ENCODE results near the gene WSCD2.

WSCD2 gene

DNA sequence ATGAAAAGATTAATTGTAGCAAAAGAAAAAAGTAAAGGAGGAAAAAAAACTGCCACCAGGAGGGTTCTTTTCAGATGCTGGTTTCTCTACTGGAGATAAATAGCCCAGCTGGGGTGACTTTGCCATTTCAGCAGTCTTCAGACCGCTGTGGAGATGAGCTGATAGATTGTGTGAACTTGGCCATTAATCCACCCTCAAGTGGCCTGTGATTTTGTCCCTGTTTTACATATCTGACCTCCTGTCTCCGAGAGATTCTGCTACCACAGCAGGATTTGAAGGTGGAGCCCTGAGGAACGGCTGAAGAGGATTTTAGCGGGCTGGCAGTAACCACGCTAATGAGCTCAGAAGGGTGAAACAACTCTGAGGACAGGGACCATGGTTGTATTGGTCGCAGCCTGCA, 72.7 kb downstream of the WSCD2 start:
- no peaks in the 10 kb centered on the region for H3K9me3 ChIP-seq (ENCODE audit: insufficient read depth, low read depth, low read length)
- no peaks in the 10 kb centered on the region for H3K4me1 ChIP-seq (ENCODE audit: insufficient read depth, low read length, poor library complexity, severe bottlenecking)
- no peaks in the 10 kb centered on the region for H3K27me3 ChIP-seq (ENCODE audit: insufficient read depth, low read length, poor library complexity, severe bottlenecking)
- no peaks in the 10 kb centered on the region for H3K36me3 ChIP-seq (ENCODE audit: insufficient read depth, low read length)
- no peak overlapping the region for H2AFZ ChIP-seq (ENCODE audit: low read length)
- no peaks in the 10 kb centered on the region for H3K79me2 ChIP-seq (ENCODE audit: insufficient read depth, low read length)
- no peak overlapping the region for H3K4me2 ChIP-seq (ENCODE audit: low read depth, low read length, poor library complexity, severe bottlenecking)
- H3K9me2 ChIP-seq (replicated peaks; ENCODE audit: low read depth, low read length): no peaks in the 10 kb centered on the region
- H3F3A ChIP-seq (ENCODE audit: low read depth): no peaks in the 10 kb centered on the region
- no peak overlapping the region for H3K9ac ChIP-seq (ENCODE audit: low read depth, low read length, poor library complexity, severe bottlenecking)
- no peaks in the 10 kb centered on the region for H4K20me1 ChIP-seq (ENCODE audit: insufficient read depth, low read length, poor library complexity, severe bottlenecking)
- no peak overlapping the region for H3K4me3 ChIP-seq (ENCODE audit: low read length, poor library complexity, severe bottlenecking)
- TF ChIP-seq, protein P1, sequence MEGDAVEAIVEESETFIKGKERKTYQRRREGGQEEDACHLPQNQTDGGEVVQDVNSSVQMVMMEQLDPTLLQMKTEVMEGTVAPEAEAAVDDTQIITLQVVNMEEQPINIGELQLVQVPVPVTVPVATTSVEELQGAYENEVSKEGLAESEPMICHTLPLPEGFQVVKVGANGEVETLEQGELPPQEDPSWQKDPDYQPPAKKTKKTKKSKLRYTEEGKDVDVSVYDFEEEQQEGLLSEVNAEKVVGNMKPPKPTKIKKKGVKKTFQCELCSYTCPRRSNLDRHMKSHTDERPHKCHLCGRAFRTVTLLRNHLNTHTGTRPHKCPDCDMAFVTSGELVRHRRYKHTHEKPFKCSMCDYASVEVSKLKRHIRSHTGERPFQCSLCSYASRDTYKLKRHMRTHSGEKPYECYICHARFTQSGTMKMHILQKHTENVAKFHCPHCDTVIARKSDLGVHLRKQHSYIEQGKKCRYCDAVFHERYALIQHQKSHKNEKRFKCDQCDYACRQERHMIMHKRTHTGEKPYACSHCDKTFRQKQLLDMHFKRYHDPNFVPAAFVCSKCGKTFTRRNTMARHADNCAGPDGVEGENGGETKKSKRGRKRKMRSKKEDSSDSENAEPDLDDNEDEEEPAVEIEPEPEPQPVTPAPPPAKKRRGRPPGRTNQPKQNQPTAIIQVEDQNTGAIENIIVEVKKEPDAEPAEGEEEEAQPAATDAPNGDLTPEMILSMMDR (conservative IDR thresholded peaks at IDR 0.05; ENCODE audit: low read length): no peak
- TF ChIP-seq EZH2phosphoT487 (IDR thresholded peaks at IDR 0.05; ENCODE audit: borderline replicate concordance): no peak

DNA sequence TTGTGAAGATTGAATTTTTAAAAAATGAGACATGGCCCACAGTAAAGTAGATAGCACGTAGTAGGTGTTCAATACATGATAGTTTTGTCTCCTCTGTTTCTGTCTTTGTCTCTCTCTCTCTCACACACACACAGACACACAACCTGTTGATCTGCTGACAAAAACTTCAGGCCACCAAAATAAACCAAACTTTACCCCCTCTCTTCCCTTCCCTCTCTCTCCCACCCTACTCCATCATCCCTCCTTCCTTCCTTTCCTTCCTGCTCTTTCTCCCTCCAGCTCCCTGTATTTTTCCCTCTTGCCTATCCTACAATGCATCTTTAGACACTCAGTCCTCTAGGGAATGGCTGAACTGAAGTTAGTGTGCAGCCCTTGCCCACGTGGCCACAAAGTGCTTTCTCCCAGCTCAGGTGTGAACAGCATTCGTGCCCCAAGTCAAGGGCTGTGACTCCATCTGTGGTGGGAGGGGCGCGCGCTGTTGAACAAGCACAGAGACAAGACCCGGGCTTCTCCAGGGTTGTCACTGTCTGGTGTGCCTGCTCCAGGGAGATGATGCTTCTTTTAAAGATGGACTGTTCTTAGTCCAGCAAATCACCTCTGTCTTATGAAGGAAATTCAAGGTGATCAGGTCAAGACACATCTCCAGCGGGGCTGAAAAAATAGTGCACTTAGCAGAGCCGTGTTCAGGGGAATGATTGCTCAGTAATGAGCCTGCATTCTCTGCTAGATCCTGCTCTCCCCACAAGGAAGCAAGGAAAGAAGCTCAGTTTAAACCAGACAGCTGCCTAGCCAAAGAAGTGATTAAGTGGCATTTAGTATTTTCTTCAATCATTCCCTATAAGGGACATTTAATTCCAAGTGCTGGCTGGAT, 75.3 kb downstream of the WSCD2 start:
- Histone ChIP-seq H4K20me1 (ENCODE audit: insufficient read depth, low read length, poor library complexity, severe bottlenecking) (no peaks in the 10 kb centered on the region), H3K9me2 (replicated peaks; ENCODE audit: low read depth, low read length) (no peaks in the 10 kb centered on the region), H3K4me2 (ENCODE audit: low read depth, low read length, poor library complexity, severe bottlenecking) (no peak overlapping the region), H2AFZ (ENCODE audit: low read length) (no peak overlapping the region), H3K27me3 (ENCODE audit: insufficient read depth, low read length, poor library complexity, severe bottlenecking) (no peaks in the 10 kb centered on the region), H3K9ac (ENCODE audit: low read depth, low read length, poor library complexity, severe bottlenecking) (no peak overlapping the region), H3K4me1 (ENCODE audit: insufficient read depth, low read length, poor library complexity, severe bottlenecking) (no peaks in the 10 kb centered on the region), H3F3A (ENCODE audit: low read depth) (no peaks in the 10 kb centered on the region), H3K79me2 (ENCODE audit: insufficient read depth, low read length) (no peaks in the 10 kb centered on the region), H3K36me3 (ENCODE audit: insufficient read depth, low read length) (no peaks in the 10 kb centered on the region), H3K4me3 (ENCODE audit: low read length, poor library complexity, severe bottlenecking) (no peak overlapping the region), H3K9me3 (ENCODE audit: insufficient read depth, low read depth, low read length) (no peaks in the 10 kb centered on the region)
- TF ChIP-seq, protein P1 (conservative IDR thresholded peaks at IDR 0.05; ENCODE audit: low read length): no peak
- no peak for TF ChIP-seq EZH2phosphoT487 (IDR thresholded peaks at IDR 0.05; ENCODE audit: borderline replicate concordance)

DNA sequence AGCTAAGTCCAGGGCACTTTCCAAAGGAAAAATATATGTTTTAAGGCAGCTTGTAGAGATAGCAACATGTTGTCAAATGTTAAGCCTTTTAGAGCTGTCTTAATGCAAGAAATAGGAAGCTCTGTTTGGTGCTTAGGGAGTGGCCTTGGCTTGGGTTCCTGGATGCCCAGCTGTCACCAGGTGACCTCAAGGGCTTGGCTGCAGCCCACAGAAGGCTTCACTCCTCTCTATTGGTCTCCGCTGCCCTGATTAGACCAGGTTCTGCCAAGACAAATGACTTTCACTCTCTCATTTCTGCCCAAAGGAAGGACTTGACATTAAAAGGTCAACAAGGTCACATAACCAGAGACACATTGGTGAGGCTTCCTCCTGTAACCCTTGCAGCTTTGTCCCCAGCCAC, 76.8 kb downstream of the WSCD2 start:
- H3K4me1 ChIP-seq (ENCODE audit: insufficient read depth, low read length, poor library complexity, severe bottlenecking): no peaks in the 10 kb centered on the region
- no peak overlapping the region for H3K4me2 ChIP-seq (ENCODE audit: low read depth, low read length, poor library complexity, severe bottlenecking)
- no peak overlapping the region for H2AFZ ChIP-seq (ENCODE audit: low read length)
- H3K36me3 ChIP-seq (ENCODE audit: insufficient read depth, low read length): no peaks in the 10 kb centered on the region
- no peaks in the 10 kb centered on the region for H3K9me2 ChIP-seq (replicated peaks; ENCODE audit: low read depth, low read length)
- no peaks in the 10 kb centered on the region for H3K9me3 ChIP-seq (ENCODE audit: insufficient read depth, low read depth, low read length)
- no peak overlapping the region for H3K4me3 ChIP-seq (ENCODE audit: low read length, poor library complexity, severe bottlenecking)
- no peaks in the 10 kb centered on the region for H3K79me2 ChIP-seq (ENCODE audit: insufficient read depth, low read length)
- no peak overlapping the region for H3K9ac ChIP-seq (ENCODE audit: low read depth, low read length, poor library complexity, severe bottlenecking)
- no peaks in the 10 kb centered on the region for H3K27me3 ChIP-seq (ENCODE audit: insufficient read depth, low read length, poor library complexity, severe bottlenecking)
- no peaks in the 10 kb centered on the region for H4K20me1 ChIP-seq (ENCODE audit: insufficient read depth, low read length, poor library complexity, severe bottlenecking)
- no peak for TF ChIP-seq EZH2phosphoT487 (IDR thresholded peaks at IDR 0.05; ENCODE audit: borderline replicate concordance)
- TF ChIP-seq, protein P1 (conservative IDR thresholded peaks at IDR 0.05; ENCODE audit: low read length): no peak
- no peaks in the 10 kb centered on the region for H3F3A ChIP-seq (ENCODE audit: low read depth)

Measured in Loucy (cell line).